ENCODE results near the gene RRP15. TPM values are rescaled to one million over a fixed set of nuclear protein-coding genes. Genes with fewer than 3 reads are reported as not detected.

RRP15 gene
- total RNA-seq, 2 experiments from 2014 or later: 10.5 to 15.2 TPM

- Histone ChIP-seq H3K4me1 (ENCODE audit: insufficient read depth, low read length) (no peaks in the 10 kb centered on the region), H3K36me3 (ENCODE audit: insufficient read depth, low read length) (no peaks in the 10 kb centered on the region), H3K9me3 (ENCODE audit: control insufficient read depth in 1 of 2, insufficient read depth in 1 of 2, low read length in 2 of 2) (no peaks in the 10 kb centered on the region), H3K27me3 (ENCODE audit: control insufficient read depth in 1 of 2, insufficient read depth in 2 of 2, low read length in 2 of 2) (no peaks in the 10 kb centered on the region), H3K4me3 (ENCODE audit: low read length) (no peak overlapping the region), H3K27ac (ENCODE audit: low read depth in 1 of 2, low read length in 2 of 2) (no peak overlapping the region)
- Mint-ChIP-seq H3K27ac (no peak overlapping the region), H3K36me3 (ENCODE audit: low read depth) (no peaks in the 10 kb centered on the region), H3K27me3 (no peaks in the 10 kb centered on the region), H3K9me3 (no peaks in the 10 kb centered on the region), H3K4me3 (no peak overlapping the region), H3K4me1 (ENCODE audit: low read depth) (no peaks in the 10 kb centered on the region)
- intact Hi-C loops (cut with DNase I, micrococcal nuclease): no loop called here
- TF ChIP-seq, protein P1, sequence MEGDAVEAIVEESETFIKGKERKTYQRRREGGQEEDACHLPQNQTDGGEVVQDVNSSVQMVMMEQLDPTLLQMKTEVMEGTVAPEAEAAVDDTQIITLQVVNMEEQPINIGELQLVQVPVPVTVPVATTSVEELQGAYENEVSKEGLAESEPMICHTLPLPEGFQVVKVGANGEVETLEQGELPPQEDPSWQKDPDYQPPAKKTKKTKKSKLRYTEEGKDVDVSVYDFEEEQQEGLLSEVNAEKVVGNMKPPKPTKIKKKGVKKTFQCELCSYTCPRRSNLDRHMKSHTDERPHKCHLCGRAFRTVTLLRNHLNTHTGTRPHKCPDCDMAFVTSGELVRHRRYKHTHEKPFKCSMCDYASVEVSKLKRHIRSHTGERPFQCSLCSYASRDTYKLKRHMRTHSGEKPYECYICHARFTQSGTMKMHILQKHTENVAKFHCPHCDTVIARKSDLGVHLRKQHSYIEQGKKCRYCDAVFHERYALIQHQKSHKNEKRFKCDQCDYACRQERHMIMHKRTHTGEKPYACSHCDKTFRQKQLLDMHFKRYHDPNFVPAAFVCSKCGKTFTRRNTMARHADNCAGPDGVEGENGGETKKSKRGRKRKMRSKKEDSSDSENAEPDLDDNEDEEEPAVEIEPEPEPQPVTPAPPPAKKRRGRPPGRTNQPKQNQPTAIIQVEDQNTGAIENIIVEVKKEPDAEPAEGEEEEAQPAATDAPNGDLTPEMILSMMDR (IDR thresholded peaks at IDR 0.05): no peak
- ChIA-PET POLR2A (no interaction called here), CTCF (no interaction called here)
- no peak for ATAC-seq (ENCODE audit: poor library complexity)
- DNase-seq: no peak
Measured at GRCh38 chr1:218357893-218358232, 72.8 kb downstream of the RRP15 start.

DNA sequence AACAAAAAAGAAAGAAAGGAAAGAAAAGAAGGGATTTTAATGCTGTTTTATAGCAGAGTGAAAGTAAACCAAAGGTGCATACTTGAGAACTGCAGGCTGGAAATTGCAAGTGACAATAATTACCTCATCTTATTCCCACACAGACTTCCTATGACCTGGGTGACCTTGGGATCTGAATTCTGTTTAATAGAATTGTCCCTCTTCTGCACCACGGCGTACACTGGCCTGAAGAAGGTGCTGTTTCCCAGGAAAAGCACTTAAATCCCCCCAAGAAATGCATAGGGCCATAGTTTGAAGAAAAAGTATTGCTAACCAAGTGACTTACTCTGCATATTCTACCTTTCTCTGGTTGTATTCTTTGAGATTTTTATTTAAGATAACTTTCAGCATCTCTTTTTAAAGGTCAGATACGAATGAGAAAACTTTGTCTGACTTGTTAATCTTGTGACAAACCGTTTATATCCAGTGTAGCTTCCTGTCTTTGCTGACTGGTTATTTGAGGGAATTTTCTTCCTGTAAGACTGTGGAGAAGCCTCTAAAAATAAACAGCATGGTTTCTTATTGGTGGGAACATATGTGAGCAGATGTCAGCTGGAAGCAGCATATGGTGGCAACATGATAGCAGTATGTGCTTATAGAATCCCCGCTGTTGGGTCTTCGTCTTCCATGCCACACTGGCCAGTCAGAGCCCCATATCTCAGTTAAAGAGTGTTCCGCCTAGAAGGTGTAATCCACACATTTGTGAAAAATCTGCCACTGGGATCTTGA lies 76.4 kb downstream of the RRP15 start:
- H3K4me1 ChIP-seq (ENCODE audit: insufficient read depth, low read length): no peaks in the 10 kb centered on the region
- H3K27ac ChIP-seq (ENCODE audit: low read depth in 1 of 2, low read length in 2 of 2): no peak overlapping the region
- intact Hi-C loops (cut with DNase I, micrococcal nuclease): no loop called here
- Mint-ChIP-seq H3K27me3 (no peaks in the 10 kb centered on the region), H3K4me1 (ENCODE audit: low read depth) (no peaks in the 10 kb centered on the region), H3K9me3 (no peaks in the 10 kb centered on the region), H3K27ac (no peak overlapping the region), H3K4me3 (no peak overlapping the region), H3K36me3 (ENCODE audit: low read depth) (no peaks in the 10 kb centered on the region)
- TF ChIP-seq, protein P1 (IDR thresholded peaks at IDR 0.05): no peak
- H3K36me3 ChIP-seq (ENCODE audit: insufficient read depth, low read length): no peaks in the 10 kb centered on the region
- ATAC-seq (ENCODE audit: poor library complexity) (no peak), DNase-seq (no peak)
- H3K9me3 ChIP-seq (ENCODE audit: control insufficient read depth in 1 of 2, insufficient read depth in 1 of 2, low read length in 2 of 2): no peaks in the 10 kb centered on the region
- H3K4me3 ChIP-seq (ENCODE audit: low read length): no peak overlapping the region
- POLR2A ChIA-PET: no interaction called here
- CTCF ChIA-PET: no interaction called here
- H3K27me3 ChIP-seq (ENCODE audit: control insufficient read depth in 1 of 2, insufficient read depth in 2 of 2, low read length in 2 of 2): no peaks in the 10 kb centered on the region

DNA sequence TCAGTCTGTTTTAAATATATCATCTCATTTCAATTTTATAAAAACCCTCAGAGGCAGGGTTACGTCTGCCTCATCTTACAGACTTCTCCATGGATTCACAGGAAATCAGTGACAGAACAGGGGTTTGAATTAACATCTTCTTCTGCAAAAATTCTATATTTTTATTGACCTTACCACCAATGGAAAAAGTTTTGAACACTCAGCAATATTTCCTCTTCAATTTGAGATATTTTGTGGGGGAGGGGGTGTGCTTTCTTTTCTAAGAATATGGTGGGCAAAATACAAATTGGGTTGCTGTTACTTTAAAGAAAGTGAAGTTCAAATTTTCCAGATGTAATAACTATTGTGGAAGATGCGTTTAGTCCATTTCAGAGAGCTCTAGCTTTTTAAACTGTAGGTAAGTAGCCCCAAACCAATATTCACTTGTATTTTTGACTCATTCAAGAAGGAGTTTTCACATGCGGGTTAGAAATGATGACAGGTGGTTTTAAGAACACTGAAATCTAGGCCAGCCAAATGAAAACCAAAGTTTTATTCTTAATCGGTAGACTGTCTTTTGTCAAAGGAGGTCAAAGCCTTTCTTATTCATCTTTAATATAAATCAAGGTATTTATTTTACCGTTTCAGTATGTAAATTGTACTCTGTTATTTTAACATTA lies 77.5 kb downstream of the RRP15 start:
- Mint-ChIP-seq H3K27me3 (no peaks in the 10 kb centered on the region), H3K4me3 (no peak overlapping the region), H3K9me3 (no peaks in the 10 kb centered on the region), H3K27ac (no peak overlapping the region), H3K4me1 (ENCODE audit: low read depth) (no peaks in the 10 kb centered on the region), H3K36me3 (ENCODE audit: low read depth) (no peaks in the 10 kb centered on the region)
- H3K36me3 ChIP-seq (ENCODE audit: insufficient read depth, low read length): no peaks in the 10 kb centered on the region
- H3K27ac ChIP-seq (ENCODE audit: low read depth in 1 of 2, low read length in 2 of 2): no peak overlapping the region
- no peaks in the 10 kb centered on the region for H3K9me3 ChIP-seq (ENCODE audit: control insufficient read depth in 1 of 2, insufficient read depth in 1 of 2, low read length in 2 of 2)
- intact Hi-C loops (cut with DNase I, micrococcal nuclease): no loop called here
- ATAC-seq (ENCODE audit: poor library complexity): no peak
- H3K4me1 ChIP-seq (ENCODE audit: insufficient read depth, low read length): no peaks in the 10 kb centered on the region
- no peak for DNase-seq
- TF ChIP-seq, protein P1 (IDR thresholded peaks at IDR 0.05): no peak
- H3K4me3 ChIP-seq (ENCODE audit: low read length): no peak overlapping the region
- POLR2A ChIA-PET: no interaction called here
- CTCF ChIA-PET: no interaction called here
- H3K27me3 ChIP-seq (ENCODE audit: control insufficient read depth in 1 of 2, insufficient read depth in 2 of 2, low read length in 2 of 2): no peaks in the 10 kb centered on the region
